ENCODE data around the gene DUSP8.
"Not testable (repeated sequence)": the region's sequence is repeated elsewhere in the genome, so short reads cannot be mapped to it uniquely, and the experiment has no call there.

The DUSP8 gene

DNA sequence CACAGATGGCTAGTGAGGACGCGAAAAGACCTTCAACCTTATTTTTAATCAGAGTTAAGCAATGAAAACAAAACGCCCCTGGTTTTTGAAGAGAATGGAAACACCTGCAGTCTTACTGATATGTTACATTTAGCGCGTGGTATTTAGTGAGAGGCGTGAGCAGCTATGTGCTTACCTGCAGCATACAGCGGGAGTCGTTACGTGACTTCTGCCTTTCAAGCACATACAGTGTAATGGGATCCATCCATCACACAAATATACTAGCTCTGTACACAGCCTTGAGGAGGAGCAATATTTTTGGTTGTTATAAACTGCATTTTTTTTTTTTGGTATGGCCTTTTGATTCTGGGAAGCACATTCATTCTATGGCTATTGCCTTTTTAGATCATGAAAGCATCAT is 20.6 kb upstream of the DUSP8 start:
- no peak for DNase-seq (ENCODE audit: low spot score)
- in situ Hi-C loops (cut with MboI; ENCODE audit: low sequenced_read_pairs, unreplicated experiment): no loop called here
- TF ChIP-seq, protein P1, sequence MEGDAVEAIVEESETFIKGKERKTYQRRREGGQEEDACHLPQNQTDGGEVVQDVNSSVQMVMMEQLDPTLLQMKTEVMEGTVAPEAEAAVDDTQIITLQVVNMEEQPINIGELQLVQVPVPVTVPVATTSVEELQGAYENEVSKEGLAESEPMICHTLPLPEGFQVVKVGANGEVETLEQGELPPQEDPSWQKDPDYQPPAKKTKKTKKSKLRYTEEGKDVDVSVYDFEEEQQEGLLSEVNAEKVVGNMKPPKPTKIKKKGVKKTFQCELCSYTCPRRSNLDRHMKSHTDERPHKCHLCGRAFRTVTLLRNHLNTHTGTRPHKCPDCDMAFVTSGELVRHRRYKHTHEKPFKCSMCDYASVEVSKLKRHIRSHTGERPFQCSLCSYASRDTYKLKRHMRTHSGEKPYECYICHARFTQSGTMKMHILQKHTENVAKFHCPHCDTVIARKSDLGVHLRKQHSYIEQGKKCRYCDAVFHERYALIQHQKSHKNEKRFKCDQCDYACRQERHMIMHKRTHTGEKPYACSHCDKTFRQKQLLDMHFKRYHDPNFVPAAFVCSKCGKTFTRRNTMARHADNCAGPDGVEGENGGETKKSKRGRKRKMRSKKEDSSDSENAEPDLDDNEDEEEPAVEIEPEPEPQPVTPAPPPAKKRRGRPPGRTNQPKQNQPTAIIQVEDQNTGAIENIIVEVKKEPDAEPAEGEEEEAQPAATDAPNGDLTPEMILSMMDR (IDR thresholded peaks at IDR 0.05; ENCODE audit: borderline replicate concordance, control extremely low read depth, extremely low read depth, insufficient read depth, missing control alignments): no peak

- no peak for DNase-seq (ENCODE audit: low spot score)
- in situ Hi-C loops (cut with MboI; ENCODE audit: low sequenced_read_pairs, unreplicated experiment): no loop called here
- TF ChIP-seq, protein P1 (IDR thresholded peaks at IDR 0.05; ENCODE audit: borderline replicate concordance, control extremely low read depth, extremely low read depth, insufficient read depth, missing control alignments): no peak
Measured at GRCh38 chr11:1589996-1590395, 17.9 kb upstream of the DUSP8 start.

- DNase-seq (ENCODE audit: low spot score); in situ Hi-C loops (cut with MboI; ENCODE audit: low sequenced_read_pairs, unreplicated experiment): not testable (repeated sequence)
Measured at GRCh38 chr11:1589191-1589963, 17.3 kb upstream of the DUSP8 start.

DNA sequence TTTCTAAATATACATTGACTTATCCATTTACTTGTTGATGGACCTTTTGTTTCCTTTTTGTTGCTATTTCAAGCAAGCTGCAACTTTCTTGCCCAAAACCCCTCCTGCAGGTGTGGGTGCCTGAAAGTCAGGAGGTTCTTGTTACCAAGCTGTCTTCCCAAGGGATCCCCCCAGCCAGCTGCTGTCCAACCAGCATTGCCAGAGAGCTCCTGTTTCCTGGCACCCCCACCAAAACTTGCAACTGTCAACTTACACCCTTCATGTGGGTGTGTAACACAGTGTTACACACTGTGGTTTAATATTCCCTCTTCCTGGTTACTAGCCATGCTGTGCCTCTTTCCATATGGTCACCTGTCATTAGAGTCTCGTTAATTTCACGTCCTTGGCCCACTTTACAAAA is 14.6 kb upstream of the DUSP8 start:
- no peak for DNase-seq (ENCODE audit: low spot score)
- TF ChIP-seq, protein P1 (IDR thresholded peaks at IDR 0.05; ENCODE audit: borderline replicate concordance, control extremely low read depth, extremely low read depth, insufficient read depth, missing control alignments): no peak
- in situ Hi-C loops (cut with MboI; ENCODE audit: low sequenced_read_pairs, unreplicated experiment): no loop called here

- in situ Hi-C loops (cut with MboI; ENCODE audit: low sequenced_read_pairs, unreplicated experiment): not testable (repeated sequence)
Measured at GRCh38 chr11:1584661-1585370, 12.7 kb upstream of the DUSP8 start, which contains the start of gene KRTAP5-1. Gene KRTAP5-1 (minus strand): TSS chr11:1585283. CDS start chr11:1585249, 34 bp downstream.

DNA sequence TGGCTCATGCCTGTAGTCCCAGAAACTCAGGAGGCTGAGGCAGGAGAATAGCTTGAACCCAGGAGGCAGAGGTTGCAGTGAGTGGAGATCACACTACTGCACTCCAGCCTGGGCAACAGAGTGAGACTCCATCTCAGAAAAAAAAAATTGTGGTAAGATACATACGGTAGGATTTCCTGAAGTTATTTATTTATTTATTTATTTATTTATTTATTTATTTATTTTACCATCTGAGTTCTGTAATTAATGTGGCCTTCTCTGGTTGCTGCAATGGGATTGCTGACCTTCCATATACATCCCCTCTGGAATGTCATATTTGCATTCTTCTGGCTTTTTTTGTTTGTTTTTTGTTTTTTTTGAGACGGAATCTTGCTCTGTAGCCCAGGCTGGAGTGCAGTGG is 10.8 kb upstream of the DUSP8 start:
- DNase-seq (ENCODE audit: low spot score); in situ Hi-C loops (cut with MboI; ENCODE audit: low sequenced_read_pairs, unreplicated experiment): not testable (repeated sequence)

More at GRCh38 chr11:1584661-1585370, 12.7 kb upstream of the DUSP8 start, which contains the start of gene KRTAP5-1:
- not testable (repeated sequence) for DNase-seq (ENCODE audit: low spot score)

DNA sequence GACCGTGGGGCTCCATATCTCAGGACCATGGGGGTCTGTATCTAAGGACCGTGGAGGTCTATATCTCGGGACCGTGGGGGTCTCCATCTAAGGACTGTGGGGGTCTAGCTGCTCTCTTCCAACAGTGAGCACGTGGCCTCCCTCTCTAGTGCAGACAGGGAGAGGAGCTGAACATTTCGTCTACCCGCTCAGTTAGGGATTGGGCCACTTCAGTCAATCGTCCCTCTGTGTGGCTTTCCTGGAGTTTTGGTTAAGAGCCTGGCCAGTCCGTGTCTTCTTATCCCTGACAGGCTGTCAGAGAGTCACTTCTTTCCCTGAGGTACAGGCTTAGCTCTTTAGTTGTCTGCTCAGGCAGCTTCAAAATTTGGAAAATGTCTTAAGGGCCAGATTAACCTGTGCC is 9.9 kb upstream of the DUSP8 start:
- in situ Hi-C loops (cut with MboI; ENCODE audit: low sequenced_read_pairs, unreplicated experiment): no loop called here

DNA sequence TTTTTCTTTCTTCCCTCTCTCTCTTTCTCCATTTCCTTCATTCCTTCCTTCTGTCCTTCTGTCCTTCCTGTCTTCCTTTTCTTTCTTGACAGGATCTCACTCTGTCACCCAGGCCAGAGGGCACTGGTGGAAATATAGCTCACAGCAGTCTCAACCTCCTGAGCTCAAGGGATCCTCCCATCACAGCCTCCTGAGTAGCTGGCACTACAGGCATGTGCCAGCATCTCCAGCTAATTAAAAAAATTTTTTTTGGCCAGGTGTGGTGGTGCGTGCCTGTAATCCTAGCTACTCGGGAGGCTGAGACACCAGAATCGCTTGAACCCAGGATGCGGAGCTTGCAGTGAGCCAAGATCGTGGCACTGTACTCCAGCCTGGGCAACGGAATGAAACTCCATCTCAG is 4.8 kb upstream of the DUSP8 start:
- TF ChIP-seq, protein P1 (IDR thresholded peaks at IDR 0.05; ENCODE audit: borderline replicate concordance, control extremely low read depth, extremely low read depth, insufficient read depth, missing control alignments): no peak
- in situ Hi-C loops (cut with MboI; ENCODE audit: low sequenced_read_pairs, unreplicated experiment): no loop called here
- no peak for DNase-seq (ENCODE audit: low spot score)

More for the DNA sequence above, 9.9 kb upstream of the DUSP8 start:
- TF ChIP-seq, protein P1 (IDR thresholded peaks at IDR 0.05; ENCODE audit: borderline replicate concordance, control extremely low read depth, extremely low read depth, insufficient read depth, missing control alignments): no peak
- DNase-seq (ENCODE audit: low spot score): no peak

DNA sequence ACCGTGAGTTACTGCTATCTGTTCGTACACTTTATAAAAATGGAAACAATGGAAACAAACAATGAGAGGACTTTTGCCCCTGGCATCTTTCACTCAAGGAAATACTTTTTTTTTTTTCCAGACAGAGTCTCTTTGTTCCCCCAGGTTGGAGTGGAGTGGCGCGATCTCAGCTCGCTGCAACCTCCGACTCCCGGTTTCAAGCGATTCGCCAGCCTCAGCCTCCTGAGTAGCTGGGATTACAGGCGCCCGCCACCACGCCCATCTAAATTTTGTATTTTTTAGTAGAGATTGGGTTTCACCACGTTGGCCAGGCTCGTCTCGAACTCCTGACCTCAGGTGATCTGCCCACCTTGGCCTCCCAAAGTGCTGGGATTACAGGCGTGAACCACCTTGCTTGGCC is 3.7 kb upstream of the DUSP8 start:
- DNase-seq (ENCODE audit: low spot score): not testable (repeated sequence)

More for the DNA sequence above, 3.7 kb upstream of the DUSP8 start:
- in situ Hi-C loops (cut with MboI; ENCODE audit: low sequenced_read_pairs, unreplicated experiment): not testable (repeated sequence)

All from GM13976 (cell line).